CD4-positive, CD25-positive, alpha-beta regulatory T cell (primary cell): ENCODE data around the gene BCL2. TPM values are rescaled to one million over a fixed set of nuclear protein-coding genes. Genes with fewer than 3 reads are reported as not detected.

Source experiments
- ATAC-seq, 2 donors: fragments of 150-1000 bp; cut with Tn5 transposase; one replicate each; pipeline ENCODE4 v1.10.0; 2021; ENCODE audit warnings: low read depth in 2 of 2, moderate number of reproducible peaks in 2 of 2, moderate library complexity in 1 of 2
- DNase-seq, 3 donors: peaks; one replicate each; pipeline versions ENCODE4 v3.0.0 to v3.0.0-alpha.2; 2012 to 2022; ENCODE audit warnings: mixed read lengths in 1 of 3
- H3K27ac ChIP-seq: one replicate; pipeline ENCODE4 v1.7.0; 2013; ENCODE audit warnings: mild to moderate bottlenecking, low read length; ENCODE audit not compliant: insufficient read depth, poor library complexity, severe bottlenecking
- H3K27me3 ChIP-seq: one replicate; pipeline ENCODE4 v1.7.0; 2013; ENCODE audit warnings: low read length; ENCODE audit not compliant: control insufficient read depth, insufficient read depth
- H3K36me3 ChIP-seq: one replicate; pipeline ENCODE4 v1.7.0; 2013; ENCODE audit warnings: mild to moderate bottlenecking, low read length, moderate library complexity; ENCODE audit not compliant: control insufficient read depth, insufficient read depth
- H3K4me1 ChIP-seq: 2 replicates; pipeline ENCODE4 v1.7.0; 2013; ENCODE audit warnings: mild to moderate bottlenecking, low read length; ENCODE audit not compliant: insufficient read depth, control insufficient read depth, poor library complexity, severe bottlenecking
- H3K4me3 ChIP-seq: one replicate; pipeline ENCODE4 v1.7.0; 2013; ENCODE audit warnings: low read depth, mild to moderate bottlenecking, low read length, moderate library complexity
- H3K9me3 ChIP-seq, 2 experiments: 1 replicate in 1 of 2; 2 replicates in 1 of 2; pipeline ENCODE4 v1.7.0; 2013; ENCODE audit warnings: low read length in 2 of 2, mild to moderate bottlenecking in 1 of 2, moderate library complexity in 1 of 2; ENCODE audit not compliant: control insufficient read depth in 2 of 2
- H3K27ac Mint-ChIP-seq, 3 donors: one replicate each; pipeline ENCODE4 v1.8.0; 2020 to 2022; ENCODE audit warnings: mild to moderate bottlenecking in 3 of 3, mixed read lengths in 3 of 3, moderate library complexity in 2 of 3
- H3K27me3 Mint-ChIP-seq: one replicate; pipeline ENCODE4 v1.8.0; 2022; ENCODE audit warnings: mild to moderate bottlenecking, mixed read lengths
- H3K36me3 Mint-ChIP-seq: one replicate; pipeline ENCODE4 v1.8.0; 2020; ENCODE audit warnings: mixed read lengths
- H3K4me1 Mint-ChIP-seq, 4 donors: one replicate each; pipeline ENCODE4 v1.8.0; 2020 to 2022; ENCODE audit warnings: mixed read lengths in 4 of 4, mild to moderate bottlenecking in 1 of 4
- H3K4me3 Mint-ChIP-seq, 4 donors: one replicate each; pipeline ENCODE4 v1.8.0; 2020 to 2022; ENCODE audit warnings: mild to moderate bottlenecking in 4 of 4, mixed read lengths in 4 of 4, moderate library complexity in 3 of 4
- H3K9me3 Mint-ChIP-seq, 7 donors: one replicate each; pipeline ENCODE4 v1.8.0; 2020 to 2022; ENCODE audit warnings: mixed read lengths in 7 of 7, mild to moderate bottlenecking in 3 of 7, moderate library complexity in 2 of 7
- polyA plus RNA-seq, 4 donors: library from polyadenylated mRNA; unstranded; fragments of 300-500 nt; fragmentation: Illumina TruSeq; gene quantifications; one replicate each; pipeline ENCODE4 v1.2.3, GENCODE V29; 2021
- total RNA-seq: library from RNA; stranded (reverse); gene quantifications from one replicate; pipeline ENCODE4 v1.2.3, GENCODE V29; 2022

BCL2 gene
- total and polyA plus RNA-seq, 5 donors from 2014 or later = 19.1 to 125 (median 31.1) TPM

DNA sequence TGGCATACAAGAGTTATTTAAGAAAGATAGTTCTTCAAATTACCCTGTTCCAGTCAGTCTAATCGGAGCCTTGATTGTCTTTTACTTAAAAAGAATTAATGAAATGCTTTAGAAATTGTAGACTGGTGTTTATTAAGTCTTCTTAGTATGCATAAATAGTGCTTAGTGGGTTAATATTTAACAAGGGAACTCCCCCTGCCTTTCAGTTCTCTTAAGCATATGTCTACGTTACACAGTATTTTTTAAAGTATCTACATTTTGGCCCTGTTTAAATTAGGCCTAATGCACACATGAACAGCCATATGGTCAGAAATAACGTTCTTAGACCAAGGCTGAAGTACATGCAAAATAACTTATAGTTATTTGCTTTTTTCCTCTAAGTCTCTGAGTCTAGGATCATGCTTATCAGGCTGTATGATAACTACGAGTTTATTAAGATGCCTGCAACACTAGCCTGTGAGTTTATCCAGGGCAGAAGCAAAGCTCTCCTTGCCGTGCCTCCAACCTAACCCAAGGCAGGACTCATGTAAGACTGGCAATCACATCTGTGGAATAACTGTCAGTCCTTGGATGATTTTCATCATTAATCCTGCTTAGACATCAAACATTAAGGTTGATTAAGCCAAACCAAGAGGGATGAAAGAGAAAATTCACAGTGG is 6.7 kb downstream of the BCL2 start:
- Histone ChIP-seq H3K4me1 (peaks cover 92% of the 10 kb centered on the region), H3K4me3 (peak overlapping the region; percentile 97), H3K9me3 (no peaks in the 10 kb centered on the region), H3K27ac (peak overlapping the region; percentile 82), H3K36me3 (peaks cover under 1% of the 10 kb centered on the region), H3K27me3 (no peaks in the 10 kb centered on the region)
- no peak for ATAC-seq
- Mint-ChIP-seq H3K36me3 (peaks cover 13% of the 10 kb centered on the region), H3K27me3 (no peaks in the 10 kb centered on the region), H3K9me3 (peaks cover 0 to 2% (median 0%) of the 10 kb centered on the region in 7 donors), H3K4me1 (peaks cover 51 to 89% (median 70%) of the 10 kb centered on the region in 4 donors), H3K27ac (peak overlapping the region in 2 of 3 donors; percentile 81 to 92), H3K4me3 (peak overlapping the region; percentile 94 to 99 (median 97))
- no peak for DNase-seq

DNA sequence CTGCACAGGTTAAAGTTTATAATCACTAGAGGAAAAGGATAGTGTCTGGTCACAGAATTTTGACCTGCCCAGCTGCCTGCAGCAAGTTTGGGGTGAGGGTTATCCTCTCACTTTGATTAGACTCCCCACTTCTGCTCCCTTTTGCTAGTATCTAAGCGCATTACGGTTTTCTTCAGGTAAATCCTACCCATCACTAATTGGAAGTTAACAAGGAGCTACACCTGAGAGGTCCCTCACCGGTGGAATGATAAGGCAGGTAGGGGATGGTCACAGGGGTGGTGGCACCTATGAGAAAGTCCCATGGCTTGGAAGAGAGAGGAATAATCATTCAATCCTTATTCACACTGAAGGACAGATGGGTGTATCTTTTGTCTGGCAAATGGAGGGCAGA is 7.6 kb downstream of the BCL2 start:
- no peak for DNase-seq
- peak overlapping the region; percentile 50 to 87 (median 81) for H3K27ac Mint-ChIP-seq
- H3K4me3 Mint-ChIP-seq = peak overlapping the region; percentile 94 to 99 (median 97)
- Histone ChIP-seq H3K9me3 (no peaks in the 10 kb centered on the region), H3K27me3 (no peaks in the 10 kb centered on the region), H3K36me3 (peaks cover 3% of the 10 kb centered on the region), H3K4me3 (peak overlapping the region; percentile 97), H3K27ac (peak overlapping the region; percentile 82), H3K4me1 (peaks cover 93% of the 10 kb centered on the region)
- peaks cover 12% of the 10 kb centered on the region for H3K36me3 Mint-ChIP-seq
- no peak for ATAC-seq
- peaks cover 0 to 2% (median 0%) of the 10 kb centered on the region in 7 donors for H3K9me3 Mint-ChIP-seq
- no peaks in the 10 kb centered on the region for H3K27me3 Mint-ChIP-seq
- H3K4me1 Mint-ChIP-seq = peaks cover 51 to 94% (median 76%) of the 10 kb centered on the region in 4 donors

GRCh38 chr18:63311118-63312018 is 8.2 kb downstream of the BCL2 start:
- Mint-ChIP-seq H3K27ac (peak overlapping the region; percentile 52 to 87 (median 81)), H3K4me3 (peak overlapping the region; percentile 94 to 99 (median 97)), H3K27me3 (no peaks in the 10 kb centered on the region), H3K4me1 (peaks cover 54 to 94% (median 80%) of the 10 kb centered on the region in 4 donors), H3K36me3 (peaks cover 18% of the 10 kb centered on the region), H3K9me3 (no peaks in the 10 kb centered on the region)
- Histone ChIP-seq H3K27me3 (no peaks in the 10 kb centered on the region), H3K36me3 (peaks cover 3% of the 10 kb centered on the region), H3K9me3 (no peaks in the 10 kb centered on the region), H3K4me3 (peak overlapping the region; percentile 97), H3K4me1 (peaks cover 93% of the 10 kb centered on the region), H3K27ac (peak overlapping the region; percentile 82)
- DNase-seq (no peak), ATAC-seq (peak in 1 of 2 donors; percentile 25)

DNA sequence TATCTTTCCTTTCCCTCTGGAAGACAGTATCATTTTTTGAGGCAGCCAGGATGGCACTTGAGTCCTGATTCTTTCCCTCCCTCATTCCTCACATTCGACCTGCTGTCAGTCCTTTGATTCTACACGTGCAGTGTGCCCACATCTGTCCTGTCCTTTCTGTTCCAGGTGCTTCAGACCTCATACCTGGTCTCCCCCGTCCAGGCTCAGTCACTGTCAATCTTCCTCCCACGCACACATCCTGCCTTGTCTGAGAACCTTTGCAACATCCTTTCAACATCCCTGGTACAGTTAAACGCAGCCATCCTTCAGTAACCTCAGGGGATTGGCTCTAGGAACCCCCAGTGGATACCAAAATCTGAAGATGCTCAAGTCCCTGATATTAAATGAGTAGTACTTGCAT is 10.1 kb downstream of the BCL2 start:
- peak overlapping the region in 2 of 3 donors; percentile 89 to 90 for H3K27ac Mint-ChIP-seq
- H3K9me3 ChIP-seq = no peaks in the 10 kb centered on the region
- H3K27me3 ChIP-seq = no peaks in the 10 kb centered on the region
- H3K4me3 ChIP-seq = peak overlapping the region; percentile 58
- peak overlapping the region; percentile 45 for H3K27ac ChIP-seq
- no peaks in the 10 kb centered on the region for H3K9me3 Mint-ChIP-seq
- no peaks in the 10 kb centered on the region for H3K27me3 Mint-ChIP-seq
- peak in 1 of 3 donors; percentile 51 for DNase-seq
- peaks cover 24% of the 10 kb centered on the region for H3K36me3 Mint-ChIP-seq
- peaks cover 82% of the 10 kb centered on the region for H3K4me1 ChIP-seq
- peak in 1 of 2 donors; percentile 33 for ATAC-seq
- H3K36me3 ChIP-seq = peaks cover 3% of the 10 kb centered on the region
- peaks cover 55 to 96% (median 88%) of the 10 kb centered on the region in 4 donors for H3K4me1 Mint-ChIP-seq
- peak overlapping the region; percentile 57 to 75 (median 66) for H3K4me3 Mint-ChIP-seq

DNA sequence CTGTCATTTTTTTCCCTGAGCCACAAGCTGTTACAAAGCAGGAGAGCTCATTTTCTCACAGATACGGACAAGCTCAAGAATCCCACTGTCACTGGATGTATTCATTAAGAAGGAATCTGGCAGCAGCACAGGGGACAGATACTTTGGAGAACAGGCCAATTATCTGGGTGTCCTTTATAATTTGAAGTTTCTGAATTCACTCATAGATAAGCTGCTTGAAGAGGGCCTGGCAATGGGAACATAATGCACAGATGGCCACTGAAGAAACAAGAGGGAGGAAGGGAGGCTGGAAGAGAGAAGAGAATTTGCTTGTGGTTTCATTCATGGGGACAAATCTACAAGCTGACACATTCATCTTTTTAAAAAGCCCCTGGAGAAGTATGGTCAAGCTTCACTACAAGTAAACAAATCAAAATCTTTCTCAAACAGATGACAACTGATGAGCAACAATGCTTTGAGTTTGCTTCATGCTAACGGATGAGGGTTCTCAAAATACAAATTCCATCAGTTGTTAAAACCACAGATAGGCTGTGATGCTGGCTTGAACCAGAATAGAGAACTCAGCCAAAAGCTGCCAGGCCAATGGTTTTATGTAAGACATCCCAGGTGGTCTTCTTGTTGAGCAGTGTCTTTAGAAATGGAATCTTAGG is 11.9 kb downstream of the BCL2 start:
- Histone ChIP-seq H3K4me3 (peak overlapping the region; percentile 16), H3K9me3 (no peaks in the 10 kb centered on the region), H3K27me3 (no peaks in the 10 kb centered on the region), H3K27ac (no peak overlapping the region), H3K4me1 (peaks cover 76% of the 10 kb centered on the region), H3K36me3 (peaks cover 3% of the 10 kb centered on the region)
- Mint-ChIP-seq H3K9me3 (no peaks in the 10 kb centered on the region), H3K4me3 (peak overlapping the region; percentile 9 to 70 (median 38)), H3K4me1 (peaks cover 56 to 98% (median 88%) of the 10 kb centered on the region in 4 donors), H3K36me3 (peaks cover 22% of the 10 kb centered on the region), H3K27ac (peak overlapping the region; percentile 54 to 74 (median 65)), H3K27me3 (no peaks in the 10 kb centered on the region)
- ATAC-seq (no peak), DNase-seq (no peak)

DNA sequence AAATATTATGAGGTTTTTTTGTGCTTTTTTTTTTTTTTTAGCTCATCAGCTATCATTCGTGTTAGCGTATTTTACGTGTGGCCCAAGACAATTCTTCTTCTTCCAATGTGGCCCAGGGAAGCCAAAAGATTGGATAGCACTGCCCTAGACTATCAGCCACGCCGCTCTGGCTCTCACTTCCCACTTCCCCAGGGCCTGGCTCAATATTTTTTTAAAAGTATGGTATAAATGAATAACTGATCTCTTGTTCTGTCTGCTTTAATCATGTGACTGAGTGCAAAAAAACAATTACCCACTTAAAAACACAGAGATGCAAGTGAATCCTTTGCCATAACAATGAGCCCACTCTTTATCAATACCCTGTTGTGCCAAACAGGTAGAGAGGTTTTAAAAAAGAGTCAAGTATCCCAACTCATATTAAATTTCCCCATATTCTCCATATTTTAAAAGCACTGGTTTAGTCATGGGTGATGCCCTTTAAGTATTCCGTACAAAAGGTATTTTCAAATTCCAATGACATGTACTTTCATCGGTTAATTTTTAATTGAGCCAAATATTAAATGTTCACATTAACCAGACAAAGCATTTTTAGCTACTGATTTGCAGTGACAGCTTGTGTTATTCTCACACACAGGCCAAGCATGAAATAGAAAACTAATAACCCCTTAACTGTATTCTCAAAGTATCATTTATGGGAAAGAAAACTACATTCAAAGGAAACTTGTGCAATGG is 12.6 kb downstream of the BCL2 start:
- Histone ChIP-seq H3K4me1 (peaks cover 76% of the 10 kb centered on the region), H3K36me3 (peaks cover 3% of the 10 kb centered on the region), H3K27me3 (no peaks in the 10 kb centered on the region), H3K9me3 (no peaks in the 10 kb centered on the region), H3K4me3 (no peak overlapping the region), H3K27ac (no peak overlapping the region)
- DNase-seq (no peak), ATAC-seq (no peak)
- no peaks in the 10 kb centered on the region for H3K27me3 Mint-ChIP-seq
- H3K4me1 Mint-ChIP-seq = peaks cover 58 to 98% (median 88%) of the 10 kb centered on the region in 4 donors
- no peaks in the 10 kb centered on the region for H3K9me3 Mint-ChIP-seq
- peak overlapping the region in 2 of 4 donors; percentile 16 to 32 for H3K4me3 Mint-ChIP-seq
- H3K27ac Mint-ChIP-seq = peak overlapping the region; percentile 74 to 83 (median 74)
- peaks cover 28% of the 10 kb centered on the region for H3K36me3 Mint-ChIP-seq

GRCh38 chr18:63306249-63306648 is 13.3 kb downstream of the BCL2 start:
- H3K9me3 ChIP-seq = no peaks in the 10 kb centered on the region
- H3K36me3 Mint-ChIP-seq = peaks cover 32% of the 10 kb centered on the region
- H3K27ac ChIP-seq = no peak overlapping the region
- H3K27me3 ChIP-seq = no peaks in the 10 kb centered on the region
- ATAC-seq = no peak
- H3K27ac Mint-ChIP-seq = peak overlapping the region; percentile 8 to 83 (median 50)
- peaks cover 57 to 98% (median 88%) of the 10 kb centered on the region in 4 donors for H3K4me1 Mint-ChIP-seq
- no peaks in the 10 kb centered on the region for H3K9me3 Mint-ChIP-seq
- H3K4me3 Mint-ChIP-seq = peak overlapping the region in 3 of 4 donors; percentile 16 to 66 (median 54)
- DNase-seq = no peak
- H3K27me3 Mint-ChIP-seq = no peaks in the 10 kb centered on the region
- H3K36me3 ChIP-seq = peaks cover 7% of the 10 kb centered on the region
- H3K4me3 ChIP-seq = peak overlapping the region; percentile 4
- H3K4me1 ChIP-seq = peaks cover 76% of the 10 kb centered on the region
